IPS-20b (cell line): ENCODE measurements around the gene PDS5B.
"Not testable (repeated sequence)": the region's sequence is repeated elsewhere in the genome, so short reads cannot be mapped to it uniquely, and the experiment has no call there.

Source experiments
- H3K27ac ChIP-seq: one replicate; pipeline ENCODE4 v1.5.1; 2013; ENCODE audit warnings: low read length
- H3K27me3 ChIP-seq: 2 replicates; pipeline ENCODE4 v1.6.1; 2013; ENCODE audit warnings: mild to moderate bottlenecking, low read length, inconsistent platforms; ENCODE audit not compliant: insufficient read depth
- H3K36me3 ChIP-seq: 2 replicates; pipeline ENCODE4 v1.6.1; 2013; ENCODE audit warnings: low read depth, mild to moderate bottlenecking, inconsistent platforms, low read length, moderate library complexity; ENCODE audit not compliant: insufficient read depth
- H3K4me1 ChIP-seq: 2 replicates; pipeline ENCODE4 v1.6.1; 2013; ENCODE audit warnings: mild to moderate bottlenecking, control low read depth, inconsistent platforms, low read length, moderate library complexity; ENCODE audit not compliant: insufficient read depth
- H3K4me3 ChIP-seq: 2 replicates; pipeline ENCODE4 v1.5.1; 2013; ENCODE audit warnings: mild to moderate bottlenecking, low read length, inconsistent platforms
- H3K9ac ChIP-seq: 2 replicates; pipeline ENCODE4 v1.6.1; 2013; ENCODE audit warnings: low read depth, mild to moderate bottlenecking, inconsistent platforms, low read length, moderate library complexity
- H3K9me3 ChIP-seq: 2 replicates; pipeline ENCODE4 v1.6.1; 2013; ENCODE audit warnings: mild to moderate bottlenecking, low read depth, low read length, inconsistent platforms; ENCODE audit not compliant: insufficient read depth

PDS5B gene

DNA sequence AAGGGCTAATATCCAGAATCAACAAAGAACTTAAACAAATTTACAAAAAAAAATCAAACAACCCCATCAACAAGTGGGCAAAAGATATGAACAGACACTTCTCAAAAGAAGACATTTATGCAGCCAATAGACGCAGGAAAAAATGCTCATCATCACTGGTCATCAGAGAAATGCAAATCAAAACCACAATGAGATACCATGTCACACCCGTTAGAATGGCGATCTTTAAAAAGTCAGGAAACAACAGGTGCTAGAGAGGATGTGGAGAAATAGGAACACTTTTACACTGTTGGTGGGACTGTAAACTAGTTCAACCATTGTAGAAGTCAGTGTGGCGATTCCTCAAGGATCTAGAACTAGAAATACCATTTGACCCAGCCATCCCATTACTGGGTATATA, 10.6 kb upstream of the PDS5B start:
- not testable (repeated sequence) for H3K9ac ChIP-seq, H3K4me3 ChIP-seq, H3K4me1 ChIP-seq, H3K36me3 ChIP-seq, H3K27ac ChIP-seq, H3K27me3 ChIP-seq
- peaks cover 15% of the 10 kb centered on the region for H3K9me3 ChIP-seq

DNA sequence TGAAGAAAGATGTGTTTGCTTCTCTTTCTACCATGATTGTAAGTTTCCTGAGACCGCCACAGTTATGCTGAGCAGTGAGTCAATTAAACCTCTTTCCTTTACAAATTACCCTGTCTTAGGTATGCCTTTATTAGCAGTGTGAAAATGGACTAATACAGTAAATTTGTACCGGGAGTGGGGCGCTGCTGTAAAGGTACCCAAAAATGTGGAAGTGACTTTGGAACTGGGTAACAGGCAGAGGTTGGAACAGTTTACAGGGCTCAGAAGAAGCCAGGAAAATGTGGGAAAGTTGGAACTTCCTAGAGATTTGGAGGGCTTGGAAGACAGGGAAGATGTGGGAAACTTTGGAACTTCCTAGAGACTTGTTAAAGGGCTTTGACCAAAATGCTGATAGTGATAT, 9.2 kb upstream of the PDS5B start:
- Histone ChIP-seq H3K27me3 (no peaks in the 10 kb centered on the region), H3K27ac (no peak overlapping the region), H3K9me3 (peaks cover 15% of the 10 kb centered on the region), H3K9ac (no peak overlapping the region), H3K36me3 (no peaks in the 10 kb centered on the region), H3K4me1 (no peaks in the 10 kb centered on the region), H3K4me3 (no peak overlapping the region)

DNA sequence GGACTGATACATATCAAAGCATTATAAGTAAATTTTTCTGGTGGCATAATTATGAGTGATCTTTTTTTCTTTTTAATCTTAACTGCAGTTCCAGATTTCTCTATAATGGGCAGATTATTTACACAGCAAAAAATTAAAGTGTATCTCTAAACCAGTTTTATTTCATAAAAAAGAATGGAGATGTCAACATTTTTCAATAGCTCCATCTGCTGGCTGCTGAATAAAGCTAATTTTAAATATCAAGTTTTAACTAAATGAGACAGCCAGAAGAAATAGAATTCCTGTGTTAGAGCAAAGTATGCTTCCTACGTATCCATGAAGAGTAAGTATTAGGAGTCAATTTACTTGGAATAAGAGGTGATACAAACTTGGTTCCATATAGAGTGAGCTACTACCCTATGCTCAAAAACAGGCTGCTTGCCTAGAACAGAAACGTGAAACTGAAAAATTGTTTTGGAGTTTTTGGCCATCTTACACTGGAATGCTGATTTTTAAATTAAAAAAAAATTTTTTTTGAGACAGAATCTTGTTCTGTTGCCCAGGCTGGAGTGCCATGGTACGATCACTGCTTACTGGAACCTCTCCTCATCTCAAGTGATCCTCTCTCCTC, 5.0 kb upstream of the PDS5B start:
- H3K27ac ChIP-seq = no peak overlapping the region
- peaks cover 15% of the 10 kb centered on the region for H3K9me3 ChIP-seq
- peaks cover 9% of the 10 kb centered on the region for H3K27me3 ChIP-seq
- no peak overlapping the region for H3K9ac ChIP-seq
- no peaks in the 10 kb centered on the region for H3K36me3 ChIP-seq
- no peak overlapping the region for H3K4me3 ChIP-seq
- peaks cover 7% of the 10 kb centered on the region; the same call in 1 of the 2 replicates for H3K4me1 ChIP-seq

DNA sequence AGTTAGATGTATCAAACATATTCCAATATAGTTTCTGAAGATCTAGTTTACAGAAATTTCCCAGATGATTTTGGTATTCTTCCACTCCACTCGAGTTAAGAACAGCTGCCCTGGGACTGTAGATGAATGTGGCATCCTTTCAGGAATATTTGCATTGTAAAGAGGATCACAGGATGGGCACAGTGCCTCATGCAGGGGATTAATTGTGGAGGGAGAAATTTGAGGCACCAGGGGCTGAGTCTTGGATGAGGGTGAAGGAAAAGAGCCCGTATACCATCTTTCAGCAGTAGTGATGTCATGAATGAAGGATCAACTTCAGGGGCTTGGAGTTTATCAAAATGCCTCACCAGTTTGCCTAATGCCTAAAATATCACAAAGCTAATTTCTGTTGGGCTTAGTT, 4.0 kb upstream of the PDS5B start:
- H3K27me3 ChIP-seq = peaks cover 9% of the 10 kb centered on the region
- no peaks in the 10 kb centered on the region for H3K36me3 ChIP-seq
- no peak overlapping the region for H3K4me3 ChIP-seq
- no peak overlapping the region for H3K9ac ChIP-seq
- no peak overlapping the region for H3K27ac ChIP-seq
- H3K4me1 ChIP-seq = peaks cover 7% of the 10 kb centered on the region; the same call in 1 of the 2 replicates
- peaks cover 7% of the 10 kb centered on the region for H3K9me3 ChIP-seq

DNA sequence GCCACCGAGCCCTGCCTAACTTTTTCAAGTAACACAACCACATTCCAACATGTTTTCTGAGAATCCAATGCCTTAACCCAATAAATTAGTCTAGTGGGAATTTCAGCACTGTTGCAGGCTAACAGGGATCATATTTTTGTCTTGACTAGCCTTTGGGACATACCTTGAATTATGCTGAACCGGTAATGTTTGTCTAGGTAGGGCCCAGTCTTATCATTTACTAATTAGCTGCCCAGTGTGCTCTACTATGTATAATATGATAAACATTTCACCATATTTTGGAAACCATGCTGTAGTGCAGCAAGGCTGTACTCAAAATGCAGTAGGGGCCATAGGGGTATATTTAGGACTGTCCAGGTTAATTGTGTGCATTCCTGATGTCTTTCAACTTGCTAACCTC, 3.3 kb upstream of the PDS5B start:
- Histone ChIP-seq H3K36me3 (no peaks in the 10 kb centered on the region), H3K4me1 (peaks cover 7% of the 10 kb centered on the region; the same call in 1 of the 2 replicates)

DNA sequence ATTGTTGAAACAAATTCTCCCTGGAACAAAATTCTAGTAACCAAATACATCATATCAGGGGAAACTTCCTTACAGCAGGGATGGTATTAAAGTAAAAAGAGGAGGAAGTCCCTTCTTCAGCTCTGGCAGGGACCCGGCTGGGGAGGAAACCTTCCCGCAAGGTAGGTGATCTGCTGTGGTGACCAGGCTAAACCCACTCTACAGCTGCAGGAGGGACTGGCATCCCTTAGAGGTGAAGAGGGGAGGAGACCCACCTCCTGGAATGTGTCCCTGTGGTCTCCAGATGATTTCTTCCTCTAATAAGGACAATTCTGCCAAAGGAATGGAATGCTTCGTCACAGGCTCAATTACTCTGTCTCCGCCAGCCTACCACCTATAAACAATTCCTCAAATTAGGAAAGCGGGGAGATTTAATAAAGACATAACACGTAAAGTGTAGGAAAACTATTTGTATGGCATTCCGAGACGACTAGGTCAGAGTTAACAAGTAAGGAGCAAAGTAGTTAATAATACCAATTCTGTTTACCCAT, 637 bp upstream of the PDS5B start:
- peak overlapping the region; percentile 10; the same call in 1 of the 2 replicates for H3K9ac ChIP-seq
- no peak overlapping the region for H3K27ac ChIP-seq
- peaks cover 12% of the 10 kb centered on the region; the same call in 1 of the 2 replicates for H3K4me1 ChIP-seq
- H3K4me3 ChIP-seq = peak overlapping the region; percentile 76
- H3K36me3 ChIP-seq = no peaks in the 10 kb centered on the region
- H3K9me3 ChIP-seq = no peaks in the 10 kb centered on the region
- H3K27me3 ChIP-seq = peaks cover 9% of the 10 kb centered on the region

More for the DNA sequence above, 3.3 kb upstream of the PDS5B start:
- Histone ChIP-seq H3K9ac (no peak overlapping the region), H3K27me3 (peaks cover 9% of the 10 kb centered on the region), H3K4me3 (no peak overlapping the region), H3K9me3 (peaks cover under 1% of the 10 kb centered on the region; the same call in 1 of the 2 replicates), H3K27ac (no peak overlapping the region)

- Histone ChIP-seq H3K36me3 (no peaks in the 10 kb centered on the region), H3K27me3 (peaks cover 9% of the 10 kb centered on the region), H3K9ac (peak overlapping the region; percentile 95), H3K4me3 (peak overlapping the region; percentile 95), H3K9me3 (no peaks in the 10 kb centered on the region), H3K4me1 (peaks cover 12% of the 10 kb centered on the region; the same call in 1 of the 2 replicates), H3K27ac (peak overlapping the region; percentile 40)
These were observed 959 bp downstream of the PDS5B start for GRCh38 chr13:32587011-32587810.

- Histone ChIP-seq H3K36me3 (no peaks in the 10 kb centered on the region), H3K9me3 (no peaks in the 10 kb centered on the region), H3K9ac (peak overlapping the region; percentile 95), H3K27ac (peak overlapping the region; percentile 40), H3K4me1 (peaks cover 12% of the 10 kb centered on the region; the same call in 1 of the 2 replicates), H3K4me3 (peak overlapping the region; percentile 95), H3K27me3 (peaks cover 9% of the 10 kb centered on the region)
These were observed 1.5 kb downstream of the PDS5B start for GRCh38 chr13:32587811-32588170.

DNA sequence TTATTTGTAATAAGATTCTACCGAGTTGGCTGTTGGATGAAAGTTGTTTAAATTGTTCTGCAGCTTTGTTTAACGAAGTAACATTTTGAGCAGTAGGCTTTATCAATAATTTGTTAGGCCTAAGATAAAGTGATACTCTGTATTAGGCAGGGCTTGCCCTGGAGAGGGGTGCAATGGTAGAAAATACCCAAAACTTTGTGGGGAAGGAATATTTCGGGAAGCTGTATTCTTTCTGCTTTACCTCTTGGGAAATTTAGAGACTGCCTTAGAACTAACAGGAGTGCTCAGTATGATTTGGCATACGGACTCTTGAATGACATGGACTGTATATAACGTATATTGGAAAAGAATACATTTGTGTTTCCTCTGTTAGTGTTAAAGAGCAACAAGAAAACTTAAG, 2.5 kb downstream of the PDS5B start:
- Histone ChIP-seq H3K36me3 (no peaks in the 10 kb centered on the region), H3K9ac (no peak overlapping the region), H3K27ac (no peak overlapping the region), H3K4me1 (peaks cover 12% of the 10 kb centered on the region; the same call in 1 of the 2 replicates), H3K27me3 (peaks cover 9% of the 10 kb centered on the region), H3K9me3 (no peaks in the 10 kb centered on the region), H3K4me3 (peak overlapping the region; percentile 95)

- Histone ChIP-seq H3K27me3 (peaks cover 9% of the 10 kb centered on the region), H3K4me3 (peak overlapping the region; percentile 95; the same call in 1 of the 2 replicates)
These were observed 3.2 kb downstream of the PDS5B start for GRCh38 chr13:32589471-32589870.

GRCh38 chr13:32590266-32590665, 4.0 kb downstream of the PDS5B start:
- Histone ChIP-seq H3K4me3 (no peak overlapping the region), H3K9ac (no peak overlapping the region), H3K9me3 (no peaks in the 10 kb centered on the region), H3K4me1 (peaks cover 11% of the 10 kb centered on the region; the same call in 1 of the 2 replicates), H3K36me3 (no peaks in the 10 kb centered on the region), H3K27ac (no peak overlapping the region), H3K27me3 (peaks cover 5% of the 10 kb centered on the region)

More at GRCh38 chr13:32589471-32589870, 3.2 kb downstream of the PDS5B start:
- Histone ChIP-seq H3K4me1 (peaks cover 12% of the 10 kb centered on the region; the same call in 1 of the 2 replicates), H3K36me3 (no peaks in the 10 kb centered on the region), H3K27ac (no peak overlapping the region), H3K9ac (no peak overlapping the region), H3K9me3 (no peaks in the 10 kb centered on the region)
